ENCODE data around the gene TESK1.
"Not testable (repeated sequence)": the region's sequence is repeated elsewhere in the genome, so short reads cannot be mapped to it uniquely, and the experiment has no call there.

The TESK1 gene

DNA sequence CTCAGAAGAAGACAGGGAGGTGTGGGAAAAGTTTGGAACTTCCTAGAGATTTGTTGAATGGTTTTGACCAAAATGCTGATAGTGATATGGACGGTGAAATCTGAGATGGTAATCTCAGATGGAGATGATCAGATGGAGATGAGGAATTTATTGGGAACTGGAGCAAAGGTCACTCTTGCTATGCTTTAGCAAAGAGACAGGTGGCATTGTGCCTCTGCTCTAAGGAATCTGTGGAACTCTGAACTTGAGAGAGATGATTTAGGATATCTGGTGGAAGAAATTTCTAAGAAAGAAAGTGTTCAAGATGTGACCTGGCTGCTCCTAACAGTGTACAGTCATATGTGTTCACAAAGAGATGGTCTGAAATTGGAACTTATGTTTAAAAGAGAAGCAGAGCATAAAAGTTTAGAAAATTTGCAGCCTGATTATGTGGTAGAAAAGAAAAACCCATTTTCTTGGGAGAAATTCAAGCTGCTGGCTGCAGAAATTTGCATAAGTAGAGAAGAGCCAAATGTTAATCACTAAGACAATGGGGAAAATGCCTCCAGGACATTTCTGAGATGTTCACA is 25.3 kb upstream of the TESK1 start:
- not testable (repeated sequence) for DNase-seq (ENCODE audit: low read depth, low spot score)

DNA sequence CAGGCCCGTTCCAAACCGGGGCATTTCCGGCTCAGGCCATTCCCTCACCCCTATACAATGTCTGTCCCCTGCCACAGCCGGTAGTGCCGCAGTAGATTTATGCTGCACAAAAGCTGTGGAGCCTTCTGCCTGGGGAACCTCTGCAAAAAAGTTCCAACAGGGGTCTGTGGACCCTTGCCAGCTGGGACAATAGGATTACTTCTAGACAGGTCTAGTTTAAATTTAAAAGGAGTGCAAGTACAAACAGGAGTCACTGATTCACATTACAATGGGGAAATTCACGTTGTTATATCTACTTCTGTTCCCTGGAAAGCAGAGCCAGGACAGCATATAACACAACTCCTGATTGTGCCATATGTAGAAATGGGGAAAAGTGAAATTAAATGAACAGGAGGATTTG is 21.5 kb upstream of the TESK1 start:
- DNase-seq (ENCODE audit: low read depth, low spot score), result not testable (repeated sequence)

DNA sequence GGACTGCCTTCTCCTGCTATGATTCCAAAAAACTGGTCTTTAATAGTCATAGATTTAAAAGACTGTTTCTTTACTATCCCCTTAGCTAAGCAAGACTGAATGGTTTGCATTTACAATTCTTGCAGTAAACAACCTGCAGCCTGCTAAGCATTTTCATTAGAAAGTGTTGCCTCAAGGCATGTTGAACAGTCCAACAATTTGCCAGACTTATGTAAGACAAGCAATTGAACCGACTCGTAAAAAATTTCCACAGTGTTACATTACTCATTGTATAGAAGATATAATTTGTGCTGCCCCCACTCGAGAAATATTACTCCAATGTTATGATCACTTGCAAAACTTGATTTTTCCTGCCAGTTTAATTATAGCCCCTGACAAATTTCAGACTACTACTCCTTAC is 20.4 kb upstream of the TESK1 start:
- DNase-seq (ENCODE audit: low read depth, low spot score), result not testable (repeated sequence)

DNA sequence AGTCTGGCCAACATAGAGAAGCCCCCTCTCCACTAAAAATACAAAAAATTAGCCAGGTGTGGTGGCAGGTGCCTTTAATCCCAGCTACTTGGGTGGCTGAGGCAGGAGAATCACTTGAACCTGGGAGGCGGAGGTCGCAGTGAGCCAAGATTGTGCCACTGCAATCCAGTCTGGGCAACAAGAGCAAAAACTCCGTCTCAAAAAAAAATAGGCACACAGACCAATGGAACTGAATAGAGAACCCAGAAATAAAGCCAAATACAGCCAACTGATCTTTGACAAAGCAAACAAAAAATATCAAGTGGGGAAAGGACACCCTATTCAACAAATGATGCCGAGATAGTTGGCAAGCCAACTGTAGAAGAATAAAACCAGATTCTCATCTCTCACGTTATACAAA is 16.6 kb upstream of the TESK1 start:
- not testable (repeated sequence) for DNase-seq (ENCODE audit: low read depth, low spot score)

DNA sequence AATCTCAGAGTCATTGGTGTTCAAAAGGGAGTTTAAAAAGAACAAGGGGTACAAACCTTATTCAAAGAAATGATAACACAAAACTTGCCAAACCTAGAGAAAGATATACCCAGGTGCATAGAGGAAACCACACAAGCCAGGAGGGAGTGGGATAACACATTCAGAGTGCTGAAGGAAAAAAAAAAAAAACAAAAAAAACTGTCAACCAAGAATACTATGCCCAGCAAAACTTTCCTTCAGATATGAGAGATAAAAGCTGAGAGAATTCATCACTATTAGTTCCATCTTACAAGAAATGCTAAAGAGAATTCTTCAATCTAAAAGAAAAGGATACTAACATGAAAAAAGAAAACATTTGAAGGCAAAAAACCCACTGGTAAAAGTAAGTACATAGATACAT is 11.5 kb upstream of the TESK1 start:
- no peak for DNase-seq (ENCODE audit: low read depth, low spot score)

DNA sequence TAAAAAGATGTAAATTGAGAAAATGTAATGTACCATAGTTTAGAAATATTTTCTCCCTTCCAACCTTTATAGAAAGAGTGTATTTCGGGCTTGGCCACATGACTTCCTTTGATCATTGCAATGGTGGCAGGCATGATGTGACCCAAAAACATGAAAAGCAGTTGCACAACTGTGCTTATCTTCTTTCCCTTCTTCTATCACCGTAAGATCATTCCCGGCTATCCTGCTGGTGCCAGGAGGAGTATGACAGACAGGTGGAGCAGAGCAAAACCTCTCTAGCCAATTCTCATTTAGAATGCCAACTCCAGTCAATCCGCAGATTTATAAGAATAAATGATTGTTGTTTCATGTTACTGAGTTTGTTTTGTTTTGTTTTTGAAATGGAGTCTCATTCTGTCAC is 10.6 kb upstream of the TESK1 start:
- DNase-seq (ENCODE audit: low read depth, low spot score), result no peak

DNA sequence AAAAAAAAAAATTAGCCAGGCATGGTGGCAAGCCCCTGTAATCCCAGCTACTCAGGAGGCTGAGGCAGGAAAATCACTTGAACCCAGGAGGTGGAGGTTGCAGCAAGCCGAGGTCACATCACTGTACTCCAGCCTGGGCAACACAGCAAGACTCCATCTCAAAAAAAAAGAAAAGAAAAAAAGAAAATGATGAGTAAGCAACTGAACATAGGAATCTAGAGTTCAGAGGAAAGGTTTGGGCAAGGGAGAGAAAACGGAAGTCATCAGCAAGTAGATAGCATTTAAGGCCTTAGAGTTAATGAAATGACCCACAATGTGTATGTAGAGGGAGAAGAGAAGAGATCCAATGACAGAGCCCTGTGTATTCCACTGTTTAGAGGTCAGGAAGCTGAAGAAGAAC is 8.2 kb upstream of the TESK1 start:
- DNase-seq (ENCODE audit: low read depth, low spot score), result not testable (repeated sequence)

DNA sequence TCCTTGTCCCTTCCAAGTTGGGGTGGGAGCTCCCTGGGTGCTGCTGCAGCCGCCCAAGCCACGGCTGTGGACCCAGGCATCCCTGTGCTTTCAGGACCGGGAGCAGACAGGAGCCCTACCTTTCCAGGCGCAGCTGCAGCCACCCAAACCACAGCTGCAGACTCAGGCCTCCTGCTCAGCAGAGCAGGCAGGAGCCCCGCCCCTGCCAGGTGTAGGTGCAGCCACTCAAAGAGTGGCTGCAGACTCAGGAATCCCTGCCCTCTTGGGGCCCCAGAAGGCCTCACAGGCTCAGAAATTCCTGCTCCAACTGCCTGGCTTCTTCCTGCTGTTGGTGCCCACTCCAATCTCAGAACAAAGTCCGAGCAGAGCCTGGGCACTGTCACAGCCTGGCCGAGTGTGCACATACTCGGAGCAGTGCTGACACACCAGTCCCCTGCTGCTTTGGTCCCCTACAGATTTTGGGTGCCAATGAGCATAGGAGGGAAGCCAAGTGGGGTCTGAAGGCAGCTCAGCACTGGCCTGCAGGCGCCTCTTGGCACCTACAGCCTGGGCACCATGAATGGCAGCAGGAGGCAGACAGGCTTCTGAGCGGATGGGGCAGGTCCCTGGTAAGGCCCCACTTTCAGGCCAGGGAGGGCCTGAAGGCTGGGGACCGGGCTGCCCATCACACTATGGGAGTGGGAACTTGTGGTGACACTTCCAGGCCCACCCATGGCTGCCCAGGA is 6.0 kb upstream of the TESK1 start:
- DNase-seq (ENCODE audit: low read depth, low spot score), result no peak

DNA sequence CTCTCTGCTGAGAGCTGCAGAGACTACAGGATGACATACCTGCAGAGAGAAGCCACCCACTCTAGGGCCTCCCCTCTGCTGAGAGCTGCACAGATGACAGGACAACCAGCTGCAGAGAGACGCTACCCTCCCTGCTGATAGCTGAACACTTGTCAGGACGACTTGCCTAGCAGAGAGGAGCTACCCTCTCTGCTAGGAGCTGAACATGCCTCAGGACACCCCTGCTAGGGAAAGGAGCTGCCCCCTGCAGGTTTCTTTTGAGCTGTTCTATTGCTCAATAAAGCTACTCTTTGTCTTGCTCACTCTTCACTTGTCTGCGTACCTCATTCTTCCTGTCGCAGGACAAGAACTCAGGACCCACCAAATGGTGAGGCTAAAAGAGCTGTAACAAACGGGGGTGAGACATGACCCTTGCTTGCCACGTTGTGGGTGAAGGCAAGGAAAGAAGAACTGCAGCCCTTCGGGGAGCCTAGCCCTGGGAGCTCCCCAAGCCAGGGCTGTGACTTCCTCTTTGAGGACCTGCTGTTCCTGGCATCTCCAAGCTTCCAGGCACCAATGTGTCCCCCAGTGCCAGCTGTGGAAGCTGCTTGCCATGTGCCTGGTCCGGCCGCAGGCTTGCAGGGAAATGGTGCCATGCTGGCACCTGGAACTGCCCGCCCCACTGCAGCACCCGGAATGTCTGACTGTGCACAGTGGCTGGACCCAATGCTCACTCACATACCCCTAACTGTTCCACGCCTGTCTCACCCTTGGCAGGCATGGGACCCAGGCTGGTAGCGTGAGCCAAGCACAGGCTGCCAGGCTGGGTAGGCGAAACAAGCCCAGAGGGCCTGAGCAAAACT is 5.1 kb upstream of the TESK1 start:
- DNase-seq (ENCODE audit: low read depth, low spot score), result no peak

DNA sequence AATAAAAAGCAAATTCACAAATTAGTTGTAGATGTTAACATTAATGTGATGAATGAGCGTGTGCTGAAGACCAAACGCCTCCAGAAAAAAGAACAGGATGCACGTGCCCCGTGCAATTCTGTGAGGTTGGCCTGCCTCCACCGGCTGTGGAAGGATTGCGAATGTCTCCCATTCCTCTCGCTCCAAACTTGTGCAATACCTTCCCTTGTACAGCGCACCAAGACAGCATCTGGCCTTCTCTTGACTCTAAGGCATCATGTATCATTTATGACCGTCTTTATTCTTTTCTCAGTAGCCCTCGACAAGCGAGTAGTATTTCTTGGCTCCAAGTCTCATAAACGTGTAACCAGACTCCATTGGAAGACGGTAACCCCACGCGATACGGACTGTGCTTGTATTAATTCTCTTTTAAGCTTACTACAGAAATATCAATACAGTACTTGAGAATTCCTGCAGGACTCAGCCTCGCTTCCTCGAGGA is 1.5 kb upstream of the TESK1 start:
- no peak for DNase-seq (ENCODE audit: low read depth, low spot score)

DNA sequence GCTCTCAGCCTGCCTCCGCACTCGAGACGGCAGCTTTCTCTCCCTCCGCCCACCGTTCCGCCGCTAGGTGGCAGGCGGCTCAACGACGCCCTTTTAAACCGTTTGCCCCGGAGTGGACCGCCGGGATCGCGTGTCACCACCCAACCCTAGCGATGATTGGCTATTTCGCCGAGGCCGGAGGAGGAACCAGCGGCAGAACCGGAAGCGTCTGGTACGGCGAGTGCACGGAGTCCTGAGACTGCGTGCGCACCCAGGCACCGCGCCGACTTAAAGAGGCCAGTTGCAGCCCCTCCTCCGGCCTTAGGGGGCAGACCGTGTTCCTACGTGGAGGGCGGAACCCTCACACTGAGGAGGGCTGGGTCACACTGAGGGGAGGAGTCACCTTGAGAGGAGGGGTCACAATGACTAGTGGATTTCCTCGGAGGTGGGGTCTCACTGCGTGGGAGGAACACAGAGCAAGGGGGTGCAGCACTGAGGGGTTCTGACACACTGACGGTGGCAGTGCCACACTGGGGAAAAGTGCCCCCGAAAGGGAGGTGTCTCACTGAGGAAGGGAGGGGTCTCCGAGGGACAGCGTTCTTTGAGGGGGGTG is 980 bp upstream of the TESK1 start:
- DNase-seq (ENCODE audit: low read depth, low spot score), result peak; percentile 100

DNA sequence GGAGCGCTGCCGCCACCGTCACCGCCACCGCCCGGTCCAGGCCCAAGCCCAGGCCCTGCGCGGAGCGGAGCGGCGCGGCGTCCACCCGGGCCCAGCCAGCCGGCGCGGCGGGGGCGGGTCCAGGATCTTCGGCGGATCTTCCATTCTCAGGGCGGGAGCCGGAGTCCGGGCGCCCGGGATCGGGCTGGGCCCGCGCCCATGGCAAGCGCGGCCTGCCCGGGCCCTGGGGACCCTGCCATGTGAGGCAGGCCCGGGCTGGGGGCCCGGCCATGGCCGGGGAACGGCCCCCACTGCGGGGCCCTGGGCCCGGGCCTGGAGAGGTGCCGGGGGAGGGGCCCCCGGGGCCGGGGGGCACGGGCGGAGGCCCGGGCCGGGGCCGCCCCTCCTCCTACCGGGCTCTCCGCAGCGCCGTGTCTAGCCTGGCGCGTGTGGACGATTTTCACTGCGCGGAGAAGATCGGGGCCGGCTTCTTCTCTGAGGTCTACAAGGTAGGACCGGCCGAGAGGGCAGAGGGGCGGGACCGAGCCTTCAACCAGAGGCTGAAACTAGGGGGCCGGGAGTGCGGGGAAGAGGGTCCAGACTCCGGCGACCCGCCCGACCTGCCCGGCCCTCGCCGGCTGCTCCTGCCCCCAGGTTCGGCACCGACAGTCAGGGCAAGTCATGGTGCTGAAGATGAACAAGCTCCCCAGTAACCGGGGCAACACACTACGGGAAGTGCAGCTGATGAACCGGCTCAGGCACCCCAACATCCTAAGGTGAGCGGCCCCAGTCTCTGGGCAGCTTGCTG is 482 bp downstream of the TESK1 start:
- DNase-seq (ENCODE audit: low read depth, low spot score), result no peak

DNA sequence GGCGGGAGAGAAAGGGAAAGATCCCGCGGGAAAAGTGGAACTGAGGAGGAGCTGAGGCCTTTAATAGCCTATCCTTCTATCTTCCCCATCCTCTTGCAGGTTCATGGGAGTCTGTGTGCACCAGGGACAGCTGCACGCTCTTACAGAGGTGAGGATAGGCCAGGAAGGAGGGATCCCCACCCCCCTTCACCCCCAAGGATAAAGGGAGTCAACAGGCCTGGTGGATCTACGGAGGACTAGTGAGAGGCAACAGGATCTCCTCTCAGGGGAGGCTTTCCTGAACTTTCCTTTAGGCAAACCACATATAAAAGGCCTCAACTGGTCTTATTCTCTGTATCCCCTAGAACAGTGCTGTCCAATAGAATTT is 1.1 kb downstream of the TESK1 start:
- no peak for DNase-seq (ENCODE audit: low read depth, low spot score)

DNA sequence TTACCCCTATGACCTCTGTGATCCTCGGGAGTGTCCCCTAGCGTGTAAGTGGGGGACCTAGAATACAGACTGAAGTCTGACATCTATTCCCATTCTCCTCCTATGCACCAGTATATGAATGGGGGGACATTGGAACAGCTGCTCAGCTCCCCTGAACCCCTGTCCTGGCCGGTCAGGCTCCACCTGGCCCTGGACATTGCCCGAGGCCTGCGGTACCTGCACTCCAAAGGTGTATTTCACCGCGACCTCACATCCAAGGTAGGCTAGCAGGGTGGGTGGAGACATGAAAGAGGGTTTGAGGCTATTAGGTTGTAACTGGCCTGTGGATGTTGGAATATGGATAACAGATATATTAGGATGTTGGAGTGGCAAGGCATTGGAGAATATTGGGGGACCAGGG is 1.7 kb downstream of the TESK1 start:
- no peak for DNase-seq (ENCODE audit: low read depth, low spot score)

DNA sequence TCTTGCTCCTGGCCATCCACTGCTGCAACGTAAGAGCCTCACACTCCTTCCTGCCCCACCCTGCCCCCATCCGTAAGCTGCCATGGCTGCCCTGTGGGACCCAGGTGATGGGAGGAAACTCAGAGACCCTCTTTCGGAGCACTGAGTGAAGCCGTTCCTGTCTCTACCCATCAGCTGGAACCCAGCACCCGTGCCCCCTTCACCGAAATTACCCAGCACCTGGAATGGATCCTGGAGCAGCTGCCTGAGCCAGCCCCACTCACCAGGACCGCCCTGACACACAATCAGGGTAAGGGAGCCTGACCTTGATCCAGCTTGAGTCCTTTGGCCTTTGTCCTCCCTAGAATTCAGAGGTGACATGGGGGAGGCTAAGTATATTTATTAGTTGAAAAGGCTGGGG is 3.2 kb downstream of the TESK1 start:
- no peak for DNase-seq (ENCODE audit: low read depth, low spot score)

DNA sequence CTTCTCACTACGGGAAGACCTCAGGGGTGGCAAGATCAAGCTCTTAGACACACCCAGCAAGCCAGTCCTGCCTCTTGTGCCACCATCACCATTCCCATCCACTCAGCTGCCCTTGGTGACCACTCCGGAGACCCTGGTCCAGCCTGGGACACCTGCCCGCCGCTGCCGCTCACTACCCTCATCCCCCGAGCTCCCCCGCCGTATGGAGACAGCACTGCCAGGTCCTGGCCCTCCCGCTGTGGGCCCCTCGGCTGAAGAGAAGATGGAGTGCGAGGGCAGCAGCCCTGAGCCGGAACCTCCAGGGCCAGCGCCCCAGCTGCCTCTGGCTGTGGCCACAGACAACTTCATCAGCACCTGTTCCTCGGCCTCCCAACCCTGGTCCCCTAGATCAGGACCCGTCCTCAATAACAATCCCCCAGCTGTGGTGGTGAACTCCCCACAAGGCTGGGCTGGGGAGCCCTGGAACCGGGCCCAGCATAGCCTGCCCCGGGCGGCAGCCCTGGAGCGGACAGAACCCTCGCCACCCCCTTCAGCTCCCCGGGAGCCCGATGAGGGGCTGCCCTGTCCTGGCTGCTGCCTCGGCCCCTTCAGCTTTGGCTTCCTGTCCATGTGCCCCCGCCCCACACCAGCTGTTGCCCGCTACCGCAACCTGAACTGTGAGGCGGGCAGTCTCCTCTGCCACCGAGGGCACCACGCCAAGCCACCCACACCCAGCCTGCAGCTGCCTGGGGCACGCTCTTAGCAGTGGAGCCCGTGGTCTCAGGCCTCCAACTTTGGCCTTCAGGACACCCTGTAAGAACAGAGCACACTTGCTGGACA is 4.1 kb downstream of the TESK1 start:
- no peak for DNase-seq (ENCODE audit: low read depth, low spot score)

DNA sequence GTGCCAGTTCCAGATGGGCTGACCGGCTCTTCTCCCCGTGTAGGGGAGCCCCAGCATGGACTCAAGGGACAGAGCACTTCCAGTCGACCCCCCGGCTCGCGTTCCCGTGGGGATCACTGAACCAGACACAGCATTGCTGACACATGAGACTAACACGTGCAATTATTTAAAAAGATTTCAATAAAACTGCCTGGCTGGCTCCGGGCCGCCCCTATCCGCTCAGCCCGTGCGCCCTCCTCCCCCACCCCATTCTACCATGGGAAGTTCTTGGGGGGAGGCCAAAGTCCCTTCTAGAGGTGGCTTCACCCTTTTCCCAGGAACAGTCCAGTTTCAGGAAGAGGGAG is 4.7 kb downstream of the TESK1 start:
- no peak for DNase-seq (ENCODE audit: low read depth, low spot score)

DNA sequence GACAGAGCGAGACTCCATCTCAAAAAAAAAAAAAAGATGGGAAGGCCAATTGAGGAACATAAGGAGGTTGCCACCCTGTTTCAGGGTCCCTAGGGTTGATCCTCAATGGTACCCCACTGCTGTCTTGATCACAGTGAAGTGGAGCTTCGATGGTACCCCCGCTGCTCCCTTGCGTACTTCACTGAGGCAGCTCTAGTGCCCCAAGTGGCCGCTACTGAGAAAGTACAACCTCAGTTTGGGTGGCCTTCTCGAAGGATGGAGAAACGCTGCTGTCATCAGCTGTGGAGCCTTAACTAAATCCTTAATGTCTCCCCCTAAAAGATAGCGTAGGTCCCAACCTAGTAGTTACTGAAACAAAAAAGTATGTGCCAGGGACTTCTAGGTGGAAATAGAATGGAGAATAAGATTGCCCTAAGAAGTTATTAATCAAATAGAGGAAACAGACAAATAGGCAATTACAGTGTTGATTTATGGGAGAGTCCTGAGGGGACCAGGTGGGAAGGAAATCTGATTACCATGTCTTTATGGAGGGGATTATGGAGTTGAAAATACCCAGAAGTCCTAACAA is 6.3 kb downstream of the TESK1 start:
- DNase-seq (ENCODE audit: low read depth, low spot score), result peak; percentile 18

DNA sequence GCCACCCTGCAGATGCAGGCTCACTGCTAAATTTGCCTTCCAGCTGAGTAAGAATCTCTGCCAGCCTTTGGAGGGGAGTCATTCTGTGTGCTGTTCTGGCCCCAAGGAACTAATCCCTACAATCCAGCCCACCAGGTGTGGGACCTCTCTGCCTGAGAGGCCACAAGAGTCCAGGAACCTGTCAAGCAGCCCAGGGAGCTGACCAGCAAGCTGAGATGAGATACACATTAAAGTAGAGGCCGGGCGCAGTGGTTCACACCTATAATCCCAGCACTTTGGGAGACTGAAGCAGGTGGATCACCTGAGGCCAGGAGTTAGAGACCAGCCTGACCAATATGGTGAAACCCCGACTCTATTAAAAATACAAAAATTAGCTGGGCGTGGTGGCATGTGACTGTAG is 7.0 kb downstream of the TESK1 start:
- DNase-seq (ENCODE audit: low read depth, low spot score), result not testable (repeated sequence)

DNA sequence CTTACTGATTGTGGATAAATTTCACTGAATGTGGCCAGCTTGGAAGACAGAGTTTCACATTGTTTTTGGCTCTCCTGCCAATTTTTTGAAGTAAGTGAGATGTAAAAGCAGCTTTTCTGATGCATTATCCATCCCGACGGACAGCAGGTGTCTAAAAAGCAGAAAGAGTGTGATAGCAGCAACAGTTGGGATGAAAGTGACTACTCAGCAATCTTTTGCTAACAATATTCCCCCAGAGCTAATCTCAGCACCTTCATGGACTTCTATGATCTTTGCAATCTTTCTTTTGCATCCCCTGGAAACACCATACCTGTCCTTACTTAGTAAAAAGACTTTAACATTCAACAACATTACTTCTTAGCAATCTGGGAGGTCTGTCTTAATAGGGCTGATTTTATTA is 7.8 kb downstream of the TESK1 start:
- DNase-seq (ENCODE audit: low read depth, low spot score), result no peak
